GM12864 (cell line): ENCODE data around the gene RASD2.
"Not testable (repeated sequence)": the region's sequence is repeated elsewhere in the genome, so short reads cannot be mapped to it uniquely, and the experiment has no call there.

ENCODE experiments used
- DNase-seq: peaks from one replicate; pipeline ENCODE4 v3.0.0-alpha.2; 2011; ENCODE audit warnings: low read depth
- H3K4me3 ChIP-seq: 2 replicates; pipeline ENCODE4 v1.5.1; 2011; ENCODE audit warnings: mild to moderate bottlenecking, low read depth, low read length, control low read depth
- CTCF ChIP-seq: IDR thresholded peaks from 2 replicates; pipeline ENCODE4 v1.5.1; 2011; ENCODE audit warnings: low read depth, mild to moderate bottlenecking, moderate library complexity, low read length, control low read depth, inconsistent platforms; ENCODE audit errors: missing control alignments

Gene RASD2

DNA sequence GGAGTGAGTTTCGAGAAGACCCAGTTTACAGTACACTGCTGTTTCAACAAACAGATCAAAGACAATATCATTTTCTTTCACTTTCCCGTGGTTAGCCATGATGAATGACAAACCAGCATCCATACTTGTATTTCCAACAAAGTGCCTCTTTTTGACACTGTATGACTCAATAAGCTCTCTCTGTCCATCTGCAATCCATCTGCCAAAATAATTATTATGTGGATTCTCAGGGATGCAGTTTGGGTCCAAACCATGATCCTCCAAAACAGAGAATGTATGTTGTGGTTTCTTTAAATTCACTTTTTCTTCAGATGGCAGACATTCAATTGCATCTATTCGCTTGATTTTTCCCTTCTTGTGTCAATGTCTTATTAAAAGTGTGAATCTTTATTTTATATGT lies 37.8 kb upstream of the RASD2 start:
- H3K4me3 ChIP-seq = no peak overlapping the region
- TF ChIP-seq CTCF = no peak
- no peak for DNase-seq

GRCh38 chr22:35505399-35506258 lies 35.0 kb upstream of the RASD2 start:
- no peak for TF ChIP-seq CTCF
- no peak for DNase-seq

DNA sequence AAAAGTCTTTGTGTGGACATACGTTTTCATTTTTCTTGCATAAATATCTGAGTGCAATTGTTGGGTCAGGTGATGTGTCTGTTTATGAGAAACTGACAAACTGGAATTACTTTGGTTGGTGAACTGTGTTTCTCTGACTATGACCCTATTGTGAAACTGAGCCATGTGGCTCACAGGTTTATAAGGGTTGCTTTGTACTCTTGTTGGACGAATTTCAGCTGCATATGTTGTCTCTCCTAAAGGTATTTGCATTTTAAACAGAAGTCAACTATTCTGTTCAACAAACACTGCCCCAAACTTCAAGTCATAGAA lies 34.4 kb upstream of the RASD2 start:
- no peak overlapping the region; the same call in 1 of the 2 replicates for H3K4me3 ChIP-seq
- no peak for DNase-seq
- no peak for TF ChIP-seq CTCF

More at GRCh38 chr22:35505399-35506258, 35.0 kb upstream of the RASD2 start:
- H3K4me3 ChIP-seq = no peak overlapping the region; the same call in 1 of the 2 replicates

GRCh38 chr22:35507851-35508250 lies 32.8 kb upstream of the RASD2 start:
- DNase-seq, H3K4me3 ChIP-seq: not testable (repeated sequence)

DNA sequence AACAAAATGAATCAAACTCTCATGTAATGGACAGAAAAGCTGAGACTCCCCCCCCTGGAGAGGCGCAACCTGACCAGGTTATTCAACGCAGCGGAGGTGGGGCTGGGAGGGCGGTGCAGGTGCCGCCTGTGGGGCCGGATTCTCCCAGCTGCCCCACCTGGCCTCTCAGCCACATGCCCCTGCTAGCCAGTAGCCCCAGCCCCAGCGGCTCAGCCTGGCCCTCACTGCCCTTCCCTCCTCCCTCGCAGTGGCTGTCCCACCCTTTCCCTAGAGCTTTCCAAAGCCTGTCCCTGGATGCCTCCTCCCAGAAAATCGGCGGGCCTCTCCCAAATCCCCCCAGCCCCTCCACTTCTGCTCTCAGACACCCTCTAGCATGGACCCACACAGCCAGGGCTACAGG lies 31.2 kb upstream of the RASD2 start:
- H3K4me3 ChIP-seq = no peak overlapping the region
- DNase-seq = no peak
- TF ChIP-seq CTCF = no peak

DNA sequence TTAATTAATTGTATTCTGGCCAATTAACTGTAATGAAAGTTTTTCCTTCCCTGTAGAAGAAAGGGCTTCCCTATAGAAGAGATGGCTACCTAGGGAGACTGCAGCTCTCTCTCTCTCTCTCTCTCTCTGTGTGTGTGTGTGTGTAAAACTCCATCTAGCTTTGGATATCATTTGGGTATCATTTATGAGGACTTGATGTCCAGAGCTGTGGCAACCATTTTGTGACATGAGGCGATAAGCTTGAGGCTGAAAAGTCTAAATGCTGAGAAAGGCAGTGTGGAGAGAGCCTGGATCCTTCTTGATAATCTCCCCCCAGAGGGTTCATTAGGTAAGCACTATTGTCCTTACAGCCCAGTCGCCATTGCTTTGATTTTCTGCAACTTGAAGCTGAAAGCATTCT lies 30.7 kb upstream of the RASD2 start:
- no peak for TF ChIP-seq CTCF
- H3K4me3 ChIP-seq = no peak overlapping the region
- no peak for DNase-seq

- DNase-seq = no peak
- no peak overlapping the region for H3K4me3 ChIP-seq
Measured at GRCh38 chr22:35510481-35510934, 30.1 kb upstream of the RASD2 start.

More at GRCh38 chr22:35510481-35510934, 30.1 kb upstream of the RASD2 start:
- no peak for TF ChIP-seq CTCF
